ENCODE results near the gene CCDC195. TPM values are rescaled to one million over a fixed set of nuclear protein-coding genes. Genes with fewer than 3 reads are reported as not detected.

Gene CCDC195
- total and polyA plus RNA-seq, 2 of the 4 experiments (the other 2 are of a cell fraction) = not detected

DNA sequence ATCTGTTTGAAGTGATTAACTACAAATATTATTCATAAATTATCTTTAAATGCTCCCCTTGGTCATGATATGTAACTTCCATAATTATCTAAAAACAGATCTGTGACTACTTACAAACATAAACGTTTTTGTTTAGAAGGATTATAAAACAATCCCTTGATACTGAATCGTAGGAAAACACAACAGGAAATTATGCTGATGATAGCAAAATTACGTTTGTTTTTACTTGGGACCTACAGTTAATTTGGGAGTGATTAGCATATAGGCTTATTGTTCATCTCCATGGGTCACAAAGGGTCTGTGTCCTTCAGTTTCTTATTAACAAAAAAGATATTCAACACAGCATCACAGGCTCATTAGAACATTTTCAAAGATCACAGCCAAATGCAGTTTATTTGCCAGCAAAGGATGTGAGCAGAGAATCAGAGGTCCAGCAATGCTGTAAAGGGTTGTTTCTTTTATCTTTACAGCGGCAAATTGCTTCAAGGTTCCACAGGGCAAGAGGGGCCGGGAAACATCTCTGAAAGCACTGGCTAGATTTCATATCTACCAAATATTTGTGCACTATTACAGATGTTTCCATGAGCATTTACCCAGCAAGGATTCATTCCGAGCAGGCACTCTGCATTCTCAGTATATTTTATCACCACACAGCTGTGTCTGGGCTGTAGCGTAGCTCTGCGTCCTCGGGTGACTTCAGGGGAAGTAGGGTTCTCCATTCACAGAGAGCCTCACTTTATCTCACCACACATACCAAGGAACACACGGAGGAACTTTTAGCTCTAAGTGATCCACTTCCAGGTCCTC lies 4.1 kb downstream of the CCDC195 start:
- Histone ChIP-seq H3K9me1 (ENCODE audit: insufficient read depth, low read length) (no peaks in the 10 kb centered on the region), H2AFZ (replicated peaks; ENCODE audit: low read length, poor library complexity) (no peak overlapping the region), H4K91ac (ENCODE audit: insufficient read depth, low read depth, low read length) (no peak overlapping the region), H3K9me3 (ENCODE audit: control insufficient read depth, insufficient read depth, low read length) (no peaks in the 10 kb centered on the region), H2BK20ac (ENCODE audit: low read depth, low read length) (no peak overlapping the region), H3K9ac (ENCODE audit: low read depth, low read length) (no peak overlapping the region), H3K23ac (ENCODE audit: low read depth, low read length) (no peak overlapping the region), H3K14ac (replicated peaks; ENCODE audit: low read depth, low read length) (no peak overlapping the region), H2AK5ac (ENCODE audit: low read depth, low read length) (no peak overlapping the region), H2AK9ac (replicated peaks; ENCODE audit: low read depth, low read length, poor library complexity) (no peak overlapping the region), H3K4me3 (ENCODE audit: insufficient read depth, low read depth, low read length) (no peak overlapping the region), H4K5ac (ENCODE audit: low read depth, low read length) (no peak overlapping the region), H3K79me1 (ENCODE audit: low read depth in 1 of 2, low read length in 2 of 2) (no peaks in the 10 kb centered on the region), H2BK120ac (ENCODE audit: low read depth, low read length) (no peak overlapping the region), H4K20me1 (ENCODE audit: insufficient read depth, low read length) (no peaks in the 10 kb centered on the region), H3K4me1 (ENCODE audit: control insufficient read depth, insufficient read depth, low read length) (no peaks in the 10 kb centered on the region), H4K8ac (ENCODE audit: low read depth in 2 of 2, low read length in 2 of 2) (no peak overlapping the region), H3K27ac (ENCODE audit: insufficient read depth, low read length) (no peak overlapping the region), H3K56ac (ENCODE audit: extremely low read depth, insufficient read depth, low read length) (no peak overlapping the region), H2BK15ac (ENCODE audit: low read depth, low read length) (no peak overlapping the region), H3K27me3 (ENCODE audit: control insufficient read depth, insufficient read depth, low read length) (peaks cover 1% of the 10 kb centered on the region), H3K4ac (ENCODE audit: low read depth, low read length) (no peak overlapping the region), H3K18ac (ENCODE audit: low read depth, low read length) (no peak overlapping the region), H3K36me3 (ENCODE audit: control insufficient read depth, insufficient read depth, low read length) (no peaks in the 10 kb centered on the region), H3K4me2 (ENCODE audit: low read depth, low read length) (peak overlapping the region; percentile 42; the same call in 1 of the 2 replicates), H2BK5ac (ENCODE audit: low read depth, low read length, poor library complexity, severe bottlenecking) (no peak overlapping the region)
- ATAC-seq (ENCODE audit: low read depth) (peak; percentile 57), DNase-seq (peak; percentile 2)
- intact Hi-C loops (cut with micrococcal nuclease) = no loop called here
- POLR2A ChIA-PET (ENCODE audit: unreplicated experiment) = no interaction called here
- TF ChIP-seq MAFK (IDR thresholded peaks at IDR 0.05; ENCODE audit: low read depth, low read length) (peak; percentile 98), CTCF (conservative IDR thresholded peaks at IDR 0.05; ENCODE audit: low read depth, low read length) (no peak)
- in situ Hi-C loops (cut with MboI; ENCODE audit: low sequenced_read_pairs) = no loop called here
- WGBS, 2 experiments (ENCODE audit: extremely low coverage in 2 of 2, insufficient read length in 1 of 2) = 0% methylated on average over 1 of the region's 10 CpGs; no CpG with 5 or more reads in 1 of the 2 experiments
- no TSS peak for BruUV-seq (replicated peaks)
- CTCF ChIA-PET = no interaction called here
- dilution Hi-C loops (cut with HindIII; ENCODE audit: low sequenced_read_pairs, unreplicated experiment) = no loop called here

All from IMR-90 (cell line).